ENCODE measurements around the gene CALB2.

CALB2 gene

GRCh38 chr16:71404364-71404763, 45.8 kb downstream of the CALB2 start:
- Histone ChIP-seq H3K79me2 (no peaks in the 10 kb centered on the region), H3K4me2 (ENCODE audit: low read length) (no peak overlapping the region), H3K27ac (no peak overlapping the region), H3K4me3 (ENCODE audit: low read depth, low read length) (no peak overlapping the region), H3K4me1 (no peaks in the 10 kb centered on the region), H2AFZ (no peak overlapping the region), H3K9ac (no peak overlapping the region), H3K36me3 (ENCODE audit: control insufficient read depth, insufficient read depth, low read length) (no peaks in the 10 kb centered on the region), H3K27me3 (ENCODE audit: control insufficient read depth, insufficient read depth, low read length) (no peaks in the 10 kb centered on the region), H3K9me3 (ENCODE audit: control insufficient read depth, low read length) (no peaks in the 10 kb centered on the region)
- no peak for TF ChIP-seq CTCF (IDR thresholded peaks at IDR 0.05)

GRCh38 chr16:71406316-71406715, 47.8 kb downstream of the CALB2 start:
- Histone ChIP-seq H3K4me3 (ENCODE audit: low read depth, low read length) (no peak overlapping the region), H3K9ac (no peak overlapping the region), H3K27me3 (ENCODE audit: control insufficient read depth, insufficient read depth, low read length) (no peaks in the 10 kb centered on the region), H3K36me3 (ENCODE audit: control insufficient read depth, insufficient read depth, low read length) (no peaks in the 10 kb centered on the region), H3K4me2 (ENCODE audit: low read length) (no peak overlapping the region), H3K4me1 (no peaks in the 10 kb centered on the region), H3K9me3 (ENCODE audit: control insufficient read depth, low read length) (no peaks in the 10 kb centered on the region), H2AFZ (no peak overlapping the region), H3K27ac (no peak overlapping the region), H3K79me2 (no peaks in the 10 kb centered on the region)
- TF ChIP-seq CTCF (IDR thresholded peaks at IDR 0.05), result no peak

- Histone ChIP-seq H3K4me2 (ENCODE audit: low read length) (no peak overlapping the region), H3K9me3 (ENCODE audit: control insufficient read depth, low read length) (no peaks in the 10 kb centered on the region), H3K27me3 (ENCODE audit: control insufficient read depth, insufficient read depth, low read length) (no peaks in the 10 kb centered on the region), H3K79me2 (no peaks in the 10 kb centered on the region), H2AFZ (no peak overlapping the region), H3K9ac (no peak overlapping the region), H3K4me3 (ENCODE audit: low read depth, low read length) (no peak overlapping the region), H3K4me1 (no peaks in the 10 kb centered on the region), H3K36me3 (ENCODE audit: control insufficient read depth, insufficient read depth, low read length) (no peaks in the 10 kb centered on the region), H3K27ac (no peak overlapping the region)
- no peak for TF ChIP-seq CTCF (IDR thresholded peaks at IDR 0.05)
These were observed 48.2 kb downstream of the CALB2 start for GRCh38 chr16:71406724-71407123.

GRCh38 chr16:71407731-71408130, 49.2 kb downstream of the CALB2 start:
- H2AFZ ChIP-seq, result no peak overlapping the region
- H3K4me2 ChIP-seq (ENCODE audit: low read length), result no peak overlapping the region
- no peaks in the 10 kb centered on the region for H3K36me3 ChIP-seq (ENCODE audit: control insufficient read depth, insufficient read depth, low read length)
- H3K4me3 ChIP-seq (ENCODE audit: low read depth, low read length), result no peak overlapping the region
- H3K9me3 ChIP-seq (ENCODE audit: control insufficient read depth, low read length), result no peaks in the 10 kb centered on the region
- no peak overlapping the region for H3K9ac ChIP-seq
- no peaks in the 10 kb centered on the region for H3K79me2 ChIP-seq
- no peak overlapping the region for H3K27ac ChIP-seq
- H3K27me3 ChIP-seq (ENCODE audit: control insufficient read depth, insufficient read depth, low read length), result no peaks in the 10 kb centered on the region
- no peaks in the 10 kb centered on the region for H3K4me1 ChIP-seq
- TF ChIP-seq CTCF (IDR thresholded peaks at IDR 0.05), result no peak

- no peak overlapping the region for H3K4me2 ChIP-seq (ENCODE audit: low read length)
- no peak overlapping the region for H3K4me3 ChIP-seq (ENCODE audit: low read depth, low read length)
- H3K36me3 ChIP-seq (ENCODE audit: control insufficient read depth, insufficient read depth, low read length), result no peaks in the 10 kb centered on the region
- no peak overlapping the region for H3K9ac ChIP-seq
- no peaks in the 10 kb centered on the region for H3K4me1 ChIP-seq
- no peak for TF ChIP-seq CTCF (IDR thresholded peaks at IDR 0.05)
- no peak overlapping the region for H3K27ac ChIP-seq
- no peak overlapping the region for H2AFZ ChIP-seq
- no peaks in the 10 kb centered on the region for H3K79me2 ChIP-seq
- no peaks in the 10 kb centered on the region for H3K9me3 ChIP-seq (ENCODE audit: control insufficient read depth, low read length)
- no peaks in the 10 kb centered on the region for H3K27me3 ChIP-seq (ENCODE audit: control insufficient read depth, insufficient read depth, low read length)
These were observed 50.0 kb downstream of the CALB2 start for GRCh38 chr16:71408536-71408935.
